Measurements from ENCODE around the gene CELA2A. TPM values are rescaled to one million over a fixed set of nuclear protein-coding genes. Genes with fewer than 3 reads are reported as not detected.
A peak's percentile ranks its signal among the peaks of the same experiment; 100 is the strongest.

The CELA2A gene
- polyA plus RNA-seq (2013, experiment 1 of 2) = not detected
- not detected for polyA plus RNA-seq (2013, experiment 2 of 2)

- no peaks in the 10 kb centered on the region for H3K4me1 ChIP-seq (ENCODE audit: control insufficient read depth, insufficient read depth, low read length, poor library complexity, severe bottlenecking)
- H3K27ac ChIP-seq (ENCODE audit: low read depth, low read length, severe bottlenecking) = no peak within 1 kb of the TSS
- WGBS, 2 experiments (ENCODE audit: insufficient coverage in 2 of 2) = 93 to 97% methylated on average over 5 to 6 of the region's 8 CpGs
- no peaks in the 10 kb centered on the region for H3K36me3 ChIP-seq (ENCODE audit: control insufficient read depth, insufficient read depth, low read length)
- no peaks in the 10 kb centered on the region for H3K9me3 ChIP-seq (ENCODE audit: control insufficient read depth, low read length)
- H3K4me3 ChIP-seq (ENCODE audit: extremely low read depth, insufficient read depth, low read length, poor library complexity, severe bottlenecking) = no peak within 1 kb of the TSS
These were observed at the start of gene CELA2A for GRCh38 chr1:15456313-15456954. CELA2A (plus strand) TSS chr1:15456732; CDS start chr1:15456754, 22 bp downstream.

- Histone ChIP-seq H3K36me3 (ENCODE audit: control insufficient read depth, insufficient read depth, low read length) (no peaks in the 10 kb centered on the region), H3K4me3 (ENCODE audit: extremely low read depth, insufficient read depth, low read length, poor library complexity, severe bottlenecking) (no peak overlapping the region), H3K4me1 (ENCODE audit: control insufficient read depth, insufficient read depth, low read length, poor library complexity, severe bottlenecking) (peaks cover 27% of the 10 kb centered on the region), H3K27ac (ENCODE audit: low read depth, low read length, severe bottlenecking) (no peak overlapping the region), H3K9me3 (ENCODE audit: control insufficient read depth, low read length) (no peaks in the 10 kb centered on the region)
- 81 to 85% methylated on average over 2 to 7 of the region's 7 CpGs for WGBS, 2 experiments (ENCODE audit: insufficient coverage in 2 of 2)
These were observed 49.0 kb upstream of the CELA2A start for GRCh38 chr1:15407580-15407979.

GRCh38 chr1:15408890-15409387 lies 47.6 kb upstream of the CELA2A start:
- Histone ChIP-seq H3K4me3 (ENCODE audit: extremely low read depth, insufficient read depth, low read length, poor library complexity, severe bottlenecking) (peak overlapping the region; percentile 64), H3K9me3 (ENCODE audit: control insufficient read depth, low read length) (no peaks in the 10 kb centered on the region), H3K27ac (ENCODE audit: low read depth, low read length, severe bottlenecking) (peak overlapping the region; percentile 30), H3K36me3 (ENCODE audit: control insufficient read depth, insufficient read depth, low read length) (no peaks in the 10 kb centered on the region), H3K4me1 (ENCODE audit: control insufficient read depth, insufficient read depth, low read length, poor library complexity, severe bottlenecking) (peaks cover 34% of the 10 kb centered on the region)
- WGBS, 2 experiments (ENCODE audit: insufficient coverage in 2 of 2) = 33 to 38% methylated on average over 13 to 14 of the region's 14 CpGs

GRCh38 chr1:15409388-15410222 lies 46.9 kb upstream of the CELA2A start, which contains the start of gene EFHD2:
EFHD2 (plus strand) TSS chr1:15409888; CDS start chr1:15409972, 84 bp downstream.
- Histone ChIP-seq H3K27ac (ENCODE audit: low read depth, low read length, severe bottlenecking) (peak within 1 kb of the TSS; percentile 59), H3K4me1 (ENCODE audit: control insufficient read depth, insufficient read depth, low read length, poor library complexity, severe bottlenecking) (peaks cover 37% of the 10 kb centered on the region), H3K36me3 (ENCODE audit: control insufficient read depth, insufficient read depth, low read length) (no peaks in the 10 kb centered on the region), H3K9me3 (ENCODE audit: control insufficient read depth, low read length) (no peaks in the 10 kb centered on the region), H3K4me3 (ENCODE audit: extremely low read depth, insufficient read depth, low read length, poor library complexity, severe bottlenecking) (peak within 1 kb of the TSS; percentile 64)
- WGBS, 2 experiments (ENCODE audit: insufficient coverage in 2 of 2) = 1% methylated on average over 68 to 82 of the region's 99 CpGs

- Histone ChIP-seq H3K4me3 (ENCODE audit: extremely low read depth, insufficient read depth, low read length, poor library complexity, severe bottlenecking) (peak overlapping the region; percentile 64), H3K36me3 (ENCODE audit: control insufficient read depth, insufficient read depth, low read length) (peaks cover 2% of the 10 kb centered on the region), H3K4me1 (ENCODE audit: control insufficient read depth, insufficient read depth, low read length, poor library complexity, severe bottlenecking) (peaks cover 37% of the 10 kb centered on the region), H3K9me3 (ENCODE audit: control insufficient read depth, low read length) (no peaks in the 10 kb centered on the region), H3K27ac (ENCODE audit: low read depth, low read length, severe bottlenecking) (no peak overlapping the region)
- 3 to 5% methylated on average over 39 to 42 of the region's 53 CpGs for WGBS, 2 experiments (ENCODE audit: insufficient coverage in 2 of 2)
These were observed 46.2 kb upstream of the CELA2A start for GRCh38 chr1:15410223-15410883.

- Histone ChIP-seq H3K4me3 (ENCODE audit: extremely low read depth, insufficient read depth, low read length, poor library complexity, severe bottlenecking) (peak overlapping the region; percentile 64), H3K27ac (ENCODE audit: low read depth, low read length, severe bottlenecking) (no peak overlapping the region), H3K4me1 (ENCODE audit: control insufficient read depth, insufficient read depth, low read length, poor library complexity, severe bottlenecking) (peaks cover 38% of the 10 kb centered on the region), H3K9me3 (ENCODE audit: control insufficient read depth, low read length) (no peaks in the 10 kb centered on the region), H3K36me3 (ENCODE audit: control insufficient read depth, insufficient read depth, low read length) (peaks cover 2% of the 10 kb centered on the region)
- 63 to 66% methylated on average over 3 to 10 of the region's 11 CpGs for WGBS, 2 experiments (ENCODE audit: insufficient coverage in 2 of 2)
These were observed 45.7 kb upstream of the CELA2A start for GRCh38 chr1:15410884-15411245.

- Histone ChIP-seq H3K27ac (ENCODE audit: low read depth, low read length, severe bottlenecking) (no peak overlapping the region), H3K4me1 (ENCODE audit: control insufficient read depth, insufficient read depth, low read length, poor library complexity, severe bottlenecking) (peaks cover 45% of the 10 kb centered on the region), H3K4me3 (ENCODE audit: extremely low read depth, insufficient read depth, low read length, poor library complexity, severe bottlenecking) (no peak overlapping the region), H3K9me3 (ENCODE audit: control insufficient read depth, low read length) (no peaks in the 10 kb centered on the region), H3K36me3 (ENCODE audit: control insufficient read depth, insufficient read depth, low read length) (peaks cover 2% of the 10 kb centered on the region)
- WGBS, 2 experiments (ENCODE audit: insufficient coverage in 2 of 2) = 71 to 78% methylated on average over 8 to 12 of the region's 12 CpGs
These were observed 44.9 kb upstream of the CELA2A start for GRCh38 chr1:15411593-15412137.

GRCh38 chr1:15412175-15412800 lies 44.2 kb upstream of the CELA2A start:
- no peaks in the 10 kb centered on the region for H3K9me3 ChIP-seq (ENCODE audit: control insufficient read depth, low read length)
- H3K27ac ChIP-seq (ENCODE audit: low read depth, low read length, severe bottlenecking) = no peak overlapping the region
- 74 to 81% methylated on average over 14 of the region's 16 CpGs for WGBS, 2 experiments (ENCODE audit: insufficient coverage in 2 of 2)
- peaks cover 2% of the 10 kb centered on the region for H3K36me3 ChIP-seq (ENCODE audit: control insufficient read depth, insufficient read depth, low read length)
- H3K4me1 ChIP-seq (ENCODE audit: control insufficient read depth, insufficient read depth, low read length, poor library complexity, severe bottlenecking) = peaks cover 49% of the 10 kb centered on the region
- H3K4me3 ChIP-seq (ENCODE audit: extremely low read depth, insufficient read depth, low read length, poor library complexity, severe bottlenecking) = no peak overlapping the region

GRCh38 chr1:15412843-15413242 lies 43.7 kb upstream of the CELA2A start:
- H3K36me3 ChIP-seq (ENCODE audit: control insufficient read depth, insufficient read depth, low read length) = peaks cover 2% of the 10 kb centered on the region
- H3K9me3 ChIP-seq (ENCODE audit: control insufficient read depth, low read length) = no peaks in the 10 kb centered on the region
- H3K4me3 ChIP-seq (ENCODE audit: extremely low read depth, insufficient read depth, low read length, poor library complexity, severe bottlenecking) = no peak overlapping the region
- WGBS, 2 experiments (ENCODE audit: insufficient coverage in 2 of 2) = 93 to 96% methylated on average over 3 to 10 of the region's 11 CpGs
- no peak overlapping the region for H3K27ac ChIP-seq (ENCODE audit: low read depth, low read length, severe bottlenecking)
- H3K4me1 ChIP-seq (ENCODE audit: control insufficient read depth, insufficient read depth, low read length, poor library complexity, severe bottlenecking) = peaks cover 50% of the 10 kb centered on the region
